Measurements from ENCODE around the gene MAEL.

- TF ChIP-seq CTCF (IDR thresholded peaks at IDR 0.05) (no peak), POLR2A (IDR thresholded peaks at IDR 0.05) (no peak), EP300 (IDR thresholded peaks at IDR 0.05) (no peak)
These were observed 32.2 kb upstream of the MAEL start for GRCh38 chr1:166956872-166957271.

Data from gastroesophageal sphincter (tissue), 3 donors.